ENCODE results near the gene VPS54.
A peak's percentile ranks its signal among the peaks of the same experiment; 100 is the strongest.

VPS54 gene

DNA sequence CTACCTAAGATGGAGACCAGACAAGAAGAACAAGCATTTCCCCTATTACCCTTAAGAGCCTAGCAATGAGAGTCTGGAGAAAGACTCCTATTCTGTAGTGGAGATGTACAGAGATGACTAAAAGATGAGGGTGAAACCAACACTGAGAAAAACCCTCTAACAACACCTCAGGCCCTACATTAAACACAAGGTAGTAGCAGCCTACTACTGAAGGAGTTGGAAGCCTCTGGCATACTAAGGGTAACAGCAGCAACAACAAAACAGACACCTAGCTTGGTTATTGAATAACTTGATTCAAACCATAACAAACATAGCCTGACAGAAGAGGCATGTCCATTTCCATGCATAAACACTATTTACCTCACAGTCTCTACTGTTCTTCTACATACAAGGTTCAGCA is 117.1 kb downstream of the VPS54 start:
- H3K27ac ChIP-seq: no peak overlapping the region
- no peak for TF ChIP-seq CTCF (conservative IDR thresholded peaks at IDR 0.05)

GRCh38 chr2:63899639-63900038 is 119.6 kb downstream of the VPS54 start:
- no peak for TF ChIP-seq CTCF (conservative IDR thresholded peaks at IDR 0.05)

GRCh38 chr2:63898839-63899238 is 120.4 kb downstream of the VPS54 start:
- no peak overlapping the region for H3K27ac ChIP-seq
- no peak for TF ChIP-seq CTCF (conservative IDR thresholded peaks at IDR 0.05)

More at GRCh38 chr2:63899639-63900038, 119.6 kb downstream of the VPS54 start:
- H3K27ac ChIP-seq: no peak overlapping the region

DNA sequence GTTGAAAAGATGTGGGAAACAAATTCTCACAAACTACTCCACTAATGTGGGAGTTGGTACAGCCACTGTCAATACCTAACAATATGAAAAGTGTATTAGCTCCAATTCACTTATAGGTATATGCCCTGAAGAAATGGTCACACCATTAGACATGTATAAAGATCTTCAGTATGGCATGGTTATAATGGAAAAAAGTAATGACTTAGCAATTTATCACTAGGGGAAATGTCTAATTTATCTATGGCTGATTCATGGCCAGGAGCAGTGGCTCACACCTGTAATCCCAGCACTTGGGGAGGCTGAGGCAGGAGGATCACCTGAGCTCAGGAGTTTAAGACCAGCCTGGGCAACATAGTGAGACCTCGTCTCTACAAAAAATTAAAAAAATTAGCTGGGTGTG is 125.1 kb downstream of the VPS54 start:
- no peak for TF ChIP-seq CTCF (conservative IDR thresholded peaks at IDR 0.05)
- no peak overlapping the region for H3K27ac ChIP-seq

DNA sequence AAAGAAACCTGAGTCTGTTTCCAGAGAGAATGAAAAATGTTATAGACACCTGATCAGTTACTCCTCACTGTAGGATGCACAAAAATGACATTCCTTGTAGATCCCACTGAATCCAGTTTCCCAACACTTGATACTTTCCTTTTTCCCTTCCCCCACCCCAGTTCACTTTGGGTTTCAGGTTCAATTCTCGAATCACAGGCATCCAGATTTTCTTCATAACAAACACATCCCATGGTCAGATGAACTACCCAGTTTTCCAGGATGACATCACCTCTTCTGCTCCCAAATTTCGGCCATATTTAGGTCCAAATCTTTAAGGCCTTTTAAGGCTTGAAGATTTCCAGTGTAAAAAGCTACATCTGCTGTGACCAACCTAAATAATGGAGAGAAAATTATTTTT is 126.1 kb downstream of the VPS54 start:
- no peak for TF ChIP-seq CTCF (conservative IDR thresholded peaks at IDR 0.05)
- H3K27ac ChIP-seq: no peak overlapping the region

DNA sequence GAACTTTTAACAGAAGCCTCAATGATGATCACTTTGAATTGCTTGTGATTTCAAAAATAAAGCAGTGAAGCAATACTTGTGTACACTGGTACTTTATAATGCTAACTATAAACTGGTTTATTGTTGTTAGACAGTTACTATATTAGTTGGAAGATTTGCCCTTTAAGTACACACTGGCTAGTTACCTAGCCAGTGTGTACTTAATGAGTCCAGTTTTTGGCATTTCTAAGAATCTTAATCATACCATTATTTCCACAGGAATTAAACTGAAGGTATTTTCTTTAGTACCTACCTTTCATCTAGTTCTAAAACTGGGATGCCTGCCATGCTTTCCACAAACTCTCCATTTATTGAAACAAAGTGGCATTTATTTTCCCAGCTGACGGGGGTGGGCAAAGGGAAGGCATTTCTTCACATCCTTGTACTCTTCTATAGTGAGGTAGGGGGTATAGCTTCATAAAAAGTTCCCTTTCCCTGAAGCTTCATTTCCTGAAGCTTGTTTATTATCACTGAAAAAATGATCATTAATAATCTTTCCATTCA is 127.7 kb downstream of the VPS54 start:
- no peak for TF ChIP-seq CTCF (conservative IDR thresholded peaks at IDR 0.05)
- peak overlapping the region; percentile 36 for H3K27ac ChIP-seq

GRCh38 chr2:63890678-63891077 is 128.6 kb downstream of the VPS54 start:
- H3K27ac ChIP-seq: peak overlapping the region; percentile 36
- TF ChIP-seq CTCF (conservative IDR thresholded peaks at IDR 0.05): no peak

Measured in VCaP (cell line).